SK-N-SH (cell line): Measurements from ENCODE around the gene CDH23. TPM values are rescaled to one million over a fixed set of nuclear protein-coding genes. Genes with fewer than 3 reads are reported as not detected.

Experiments used
- CTCF ChIA-PET: fragments of 300-600, 350-600 bp; formaldehyde crosslinking; extraction: SDS; loops from one replicate; lab custom pipeline; 2021; lab: Yijun Ruan, JAX
- POLR2A ChIA-PET: fragments of 350-600 bp; sonication (Branson Sonifier 250); formaldehyde crosslinking; extraction: SDS; loops from one replicate; lab custom pipeline; 2020; ENCODE audit warnings: antibody characterized with exemption, inconsistent platforms; lab: Yijun Ruan, JAX
- DNase-seq: peaks from one replicate; pipeline ENCODE4 v3.0.0; 2012
- H2AFZ ChIP-seq: fragments of 200-600 bp; sonication (generic); 2 replicates; pipeline ENCODE4 v1.8.1; 2016; ENCODE audit warnings: antibody characterized with exemption, mild to moderate bottlenecking, low read depth
- H3F3A ChIP-seq: fragments of 200-600 bp; sonication (generic); replicated peaks from 2 replicates; pipeline ENCODE3; 2016; ENCODE audit warnings: antibody characterized with exemption, mild to moderate bottlenecking; ENCODE audit not compliant: insufficient read depth
- H3K27ac ChIP-seq, 2 experiments: fragments of 200-500 bp in 1 of 2; fragments of 200-600 bp in 1 of 2; sonication (Bioruptor generic) in 1 of 2; sonication (generic), shearing (Covaris generic) in 1 of 2; 2 replicates each; pipeline versions ENCODE4 v1.5.1 to v1.6.1; 2014 to 2016; ENCODE audit warnings: low read depth in 2 of 2, inconsistent platforms in 1 of 2, low read length in 1 of 2, mild to moderate bottlenecking in 1 of 2, mixed read lengths in 1 of 2
- H3K27me3 ChIP-seq: fragments of 200-600 bp; sonication (generic), shearing (Covaris generic); 2 replicates; pipeline ENCODE4 v1.6.1; 2016; ENCODE audit warnings: mixed run types; ENCODE audit not compliant: insufficient read depth
- H3K36me3 ChIP-seq, 2 experiments: fragments of 200-500 bp in 1 of 2; fragments of 200-600 bp in 1 of 2; sonication (Bioruptor generic) in 1 of 2; sonication (generic) in 1 of 2; replicated peaks in 1 of 2; 2 replicates each; pipeline versions ENCODE3 to v1.5.1; 2014 to 2016; ENCODE audit warnings: low read length in 1 of 2, mild to moderate bottlenecking in 1 of 2; ENCODE audit not compliant: insufficient read depth in 2 of 2, control insufficient read depth in 1 of 2
- H3K4me1 ChIP-seq, 2 experiments: fragments of 200-500 bp in 1 of 2; fragments of 200-600 bp in 1 of 2; sonication (Bioruptor generic) in 1 of 2; sonication (generic), shearing (Covaris generic) in 1 of 2; 2 replicates each; pipeline versions ENCODE4 v1.5.1 to v1.6.1; 2014 to 2016; ENCODE audit warnings: low read depth in 1 of 2, low read length in 1 of 2, mixed run types in 1 of 2; ENCODE audit not compliant: insufficient read depth in 2 of 2, control insufficient read depth in 1 of 2
- H3K4me2 ChIP-seq: fragments of 200-600 bp; sonication (generic), shearing (Covaris generic); 2 replicates; pipeline ENCODE4 v1.6.1; 2017; ENCODE audit warnings: mixed run types
- H3K4me3 ChIP-seq, 2 experiments: fragments of 200-500 bp in 1 of 2; fragments of 200-600 bp in 1 of 2; sonication (Bioruptor generic) in 1 of 2; sonication (generic), shearing (Covaris generic) in 1 of 2; 2 replicates each; pipeline versions ENCODE4 v1.5.1 to v1.8.1; 2014 to 2016; ENCODE audit warnings: low read depth in 2 of 2, inconsistent platforms in 1 of 2, low read length in 1 of 2, mild to moderate bottlenecking in 1 of 2, mixed read lengths in 1 of 2, moderate library complexity in 1 of 2
- H3K79me2 ChIP-seq: fragments of 200-600 bp; sonication (generic); 2 replicates; pipeline ENCODE4 v1.8.1; 2017; ENCODE audit warnings: mild to moderate bottlenecking; ENCODE audit not compliant: insufficient read depth
- H3K9ac ChIP-seq: fragments of 200-600 bp; sonication (generic); 2 replicates; pipeline ENCODE4 v1.6.1; 2017; ENCODE audit warnings: mixed run types
- H3K9me2 ChIP-seq: fragments of 200-600 bp; sonication (generic); 2 replicates; pipeline ENCODE4 v1.6.1; 2017; ENCODE audit warnings: mixed run types
- H3K9me3 ChIP-seq: fragments of 200-600 bp; sonication (generic); 2 replicates; pipeline ENCODE4 v1.6.1; 2017; ENCODE audit warnings: mixed run types, mild to moderate bottlenecking, moderate library complexity
- H4K20me1 ChIP-seq: fragments of 200-600 bp; sonication (generic); 2 replicates; pipeline ENCODE4 v1.6.1; 2017; ENCODE audit warnings: mild to moderate bottlenecking, mixed run types; ENCODE audit not compliant: insufficient read depth
- CHD2 ChIP-seq: fragments of 150-350 bp; IDR thresholded peaks from 2 replicates; pipeline ENCODE4 v1.6.1; 2018; ENCODE audit warnings: low read length; ENCODE audit not compliant: partially characterized antibody
- JUND ChIP-seq: IDR thresholded peaks from 2 replicates; pipeline ENCODE4 v1.4.0; 2012
- NRF1 ChIP-seq: IDR thresholded peaks from 2 replicates; pipeline ENCODE4 v1.6.1; 2012; ENCODE audit warnings: low read depth, mild to moderate bottlenecking, low read length
- PBX3 ChIP-seq: IDR thresholded peaks from 2 replicates; pipeline ENCODE4; 2012
- RAD21 ChIP-seq: IDR thresholded peaks from 2 replicates; pipeline ENCODE4 v1.6.1; 2012; ENCODE audit warnings: mild to moderate bottlenecking, low read length
- TCF12 ChIP-seq: IDR thresholded peaks from 2 replicates; pipeline ENCODE4 v1.4.0; 2012
- YY1 ChIP-seq: IDR thresholded peaks from 2 replicates; pipeline ENCODE4 v1.4.0; 2012; ENCODE audit warnings: low read depth, mild to moderate bottlenecking
- WGBS: methylation state at CpG from one replicate; pipeline ENCODE4 v1.1.6; 2017; ENCODE audit warnings: low lambda C conversion rate; 5-methylcytosine and 5-hydroxymethylcytosine counted together
- polyA plus RNA-seq, 3 experiments: library from polyadenylated mRNA; depleted of rRNA; stranded (reverse); fragments of >200 nt; gene quantifications; 2 replicates each; pipeline ENCODE4 v1.2.3, GENCODE V29; 2012
- TF ChIP-seq, protein P1 (sequence below): fragments of 200-600 bp; sonication (generic); IDR thresholded peaks from 2 replicates; pipeline ENCODE4 v1.6.1; 2017; ENCODE audit warnings: antibody characterized with exemption, mild to moderate bottlenecking, moderate library complexity
- TF ChIP-seq, protein P2 (sequence below): fragments of 150-350 bp; IDR thresholded peaks from 2 replicates; pipeline ENCODE4 v1.6.1; 2017; ENCODE audit warnings: antibody characterized with exemption, low read length, low read depth, borderline replicate concordance
- TF ChIP-seq, protein P3 (sequence below): IDR thresholded peaks from 2 replicates; pipeline ENCODE4 v1.4.0; 2012; ENCODE audit warnings: low read depth, borderline replicate concordance
- TF ChIP-seq, protein P4 (sequence below): IDR thresholded peaks from 2 replicates; pipeline ENCODE4 v1.4.0; 2012; ENCODE audit warnings: low read depth

CDH23 gene
- polyA plus RNA-seq, 1 of the 3 experiments (the other 2 are of a cell fraction), result 0.03 TPM

DNA sequence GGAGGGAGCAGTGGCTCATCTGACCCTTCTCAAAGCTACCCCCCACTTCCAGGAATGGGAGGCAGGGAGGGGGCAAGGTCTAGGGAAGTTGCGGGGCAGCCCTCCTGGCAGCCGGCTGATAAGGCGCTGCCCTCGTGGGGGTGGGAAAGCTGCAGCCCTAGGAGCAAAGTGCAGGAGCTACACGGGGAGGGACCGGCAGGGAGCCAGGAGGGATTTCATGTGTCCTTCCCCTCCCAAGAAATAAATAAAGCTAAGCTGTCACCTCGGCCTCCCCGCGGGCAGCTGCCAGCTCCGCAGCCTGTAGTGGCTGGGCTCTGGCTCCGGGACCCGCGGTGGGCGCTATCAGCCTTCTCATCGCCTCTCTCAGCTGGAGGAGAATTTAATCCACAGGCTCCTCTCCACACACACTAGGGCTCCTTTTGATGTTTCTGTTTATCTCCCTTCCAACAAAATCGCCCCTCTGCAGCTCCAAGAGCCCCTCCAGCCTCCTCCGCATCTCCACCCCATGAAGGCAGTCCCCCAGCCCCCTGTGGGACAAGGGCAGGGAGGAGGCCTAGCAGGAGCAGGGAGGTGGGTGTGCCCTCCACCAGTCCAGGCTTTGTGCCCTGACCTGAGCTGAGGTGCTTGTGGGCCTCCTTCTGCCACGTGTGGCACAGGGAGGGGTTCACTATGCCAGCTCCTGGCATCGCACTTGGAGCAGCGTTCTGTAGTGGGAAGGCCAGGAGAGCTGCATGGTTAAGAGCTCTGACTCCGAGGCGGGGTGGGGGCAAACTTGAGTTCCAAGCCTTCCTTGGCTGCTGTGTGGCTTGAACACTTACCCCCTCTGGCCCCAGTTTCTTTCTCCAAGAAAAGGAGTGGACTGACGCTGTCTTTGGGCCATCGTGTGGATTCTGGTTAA, 242.4 kb downstream of the CDH23 start:
- Histone ChIP-seq H3K9me2 (no peaks in the 10 kb centered on the region), H3K79me2 (no peaks in the 10 kb centered on the region), H2AFZ (no peak overlapping the region), H3K9me3 (no peaks in the 10 kb centered on the region)
- TF ChIP-seq, protein P1, sequence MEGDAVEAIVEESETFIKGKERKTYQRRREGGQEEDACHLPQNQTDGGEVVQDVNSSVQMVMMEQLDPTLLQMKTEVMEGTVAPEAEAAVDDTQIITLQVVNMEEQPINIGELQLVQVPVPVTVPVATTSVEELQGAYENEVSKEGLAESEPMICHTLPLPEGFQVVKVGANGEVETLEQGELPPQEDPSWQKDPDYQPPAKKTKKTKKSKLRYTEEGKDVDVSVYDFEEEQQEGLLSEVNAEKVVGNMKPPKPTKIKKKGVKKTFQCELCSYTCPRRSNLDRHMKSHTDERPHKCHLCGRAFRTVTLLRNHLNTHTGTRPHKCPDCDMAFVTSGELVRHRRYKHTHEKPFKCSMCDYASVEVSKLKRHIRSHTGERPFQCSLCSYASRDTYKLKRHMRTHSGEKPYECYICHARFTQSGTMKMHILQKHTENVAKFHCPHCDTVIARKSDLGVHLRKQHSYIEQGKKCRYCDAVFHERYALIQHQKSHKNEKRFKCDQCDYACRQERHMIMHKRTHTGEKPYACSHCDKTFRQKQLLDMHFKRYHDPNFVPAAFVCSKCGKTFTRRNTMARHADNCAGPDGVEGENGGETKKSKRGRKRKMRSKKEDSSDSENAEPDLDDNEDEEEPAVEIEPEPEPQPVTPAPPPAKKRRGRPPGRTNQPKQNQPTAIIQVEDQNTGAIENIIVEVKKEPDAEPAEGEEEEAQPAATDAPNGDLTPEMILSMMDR, result no peak
- TF ChIP-seq PBX3 (no peak), CHD2 (no peak), YY1 (no peak)
- TF ChIP-seq, all 33 proteins: peak for 0
- Histone ChIP-seq H3K27me3 (no peaks in the 10 kb centered on the region; the same call in 1 of the 2 replicates), H3F3A (no peaks in the 10 kb centered on the region), H3K27ac (no peak overlapping the region), H3K36me3 (no peaks in the 10 kb centered on the region), H3K4me2 (no peak overlapping the region), H3K4me1 (peaks cover 0 to 6% of the 10 kb centered on the region in 2 experiments; a peak in 1 of 4 replicates), H3K9ac (no peak overlapping the region), H4K20me1 (no peaks in the 10 kb centered on the region), H3K4me3 (no peak overlapping the region)
- ChIA-PET POLR2A (no interaction called here), CTCF (interaction anchor here (0.7 to 3.0 kb wide), 10 partner anchors 13 to 255 kb away, joined by 3 to 11 read pairs (median 4); partner anchors contain the start of gene VSIR)
- 78% methylated on average over 17 of the region's 24 CpGs for WGBS
- no peak for DNase-seq

GRCh38 chr10:71640607-71641006, 243.9 kb downstream of the CDH23 start:
- Histone ChIP-seq H3K27me3 (no peaks in the 10 kb centered on the region; the same call in 1 of the 2 replicates), H3K9ac (no peak overlapping the region), H3K4me1 (peaks cover 0 to 2% of the 10 kb centered on the region in 2 experiments; a peak in 1 of 4 replicates), H3K4me3 (no peak overlapping the region), H3K79me2 (no peaks in the 10 kb centered on the region), H3K4me2 (no peak overlapping the region), H3K9me3 (no peaks in the 10 kb centered on the region), H3K27ac (no peak overlapping the region), H3K36me3 (no peaks in the 10 kb centered on the region), H3K9me2 (no peaks in the 10 kb centered on the region), H4K20me1 (no peaks in the 10 kb centered on the region), H3F3A (no peaks in the 10 kb centered on the region), H2AFZ (no peak overlapping the region)
- ChIA-PET POLR2A (no interaction called here), CTCF (interaction anchor here (0.8 to 3.0 kb wide), 5 partner anchors 29 to 245 kb away, joined by 3 to 11 read pairs (median 4); partner anchors contain the start of gene VSIR)
- TF ChIP-seq, protein P2, sequence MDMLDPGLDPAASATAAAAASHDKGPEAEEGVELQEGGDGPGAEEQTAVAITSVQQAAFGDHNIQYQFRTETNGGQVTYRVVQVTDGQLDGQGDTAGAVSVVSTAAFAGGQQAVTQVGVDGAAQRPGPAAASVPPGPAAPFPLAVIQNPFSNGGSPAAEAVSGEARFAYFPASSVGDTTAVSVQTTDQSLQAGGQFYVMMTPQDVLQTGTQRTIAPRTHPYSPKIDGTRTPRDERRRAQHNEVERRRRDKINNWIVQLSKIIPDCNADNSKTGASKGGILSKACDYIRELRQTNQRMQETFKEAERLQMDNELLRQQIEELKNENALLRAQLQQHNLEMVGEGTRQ, result no peak
- TF ChIP-seq, protein P3, sequence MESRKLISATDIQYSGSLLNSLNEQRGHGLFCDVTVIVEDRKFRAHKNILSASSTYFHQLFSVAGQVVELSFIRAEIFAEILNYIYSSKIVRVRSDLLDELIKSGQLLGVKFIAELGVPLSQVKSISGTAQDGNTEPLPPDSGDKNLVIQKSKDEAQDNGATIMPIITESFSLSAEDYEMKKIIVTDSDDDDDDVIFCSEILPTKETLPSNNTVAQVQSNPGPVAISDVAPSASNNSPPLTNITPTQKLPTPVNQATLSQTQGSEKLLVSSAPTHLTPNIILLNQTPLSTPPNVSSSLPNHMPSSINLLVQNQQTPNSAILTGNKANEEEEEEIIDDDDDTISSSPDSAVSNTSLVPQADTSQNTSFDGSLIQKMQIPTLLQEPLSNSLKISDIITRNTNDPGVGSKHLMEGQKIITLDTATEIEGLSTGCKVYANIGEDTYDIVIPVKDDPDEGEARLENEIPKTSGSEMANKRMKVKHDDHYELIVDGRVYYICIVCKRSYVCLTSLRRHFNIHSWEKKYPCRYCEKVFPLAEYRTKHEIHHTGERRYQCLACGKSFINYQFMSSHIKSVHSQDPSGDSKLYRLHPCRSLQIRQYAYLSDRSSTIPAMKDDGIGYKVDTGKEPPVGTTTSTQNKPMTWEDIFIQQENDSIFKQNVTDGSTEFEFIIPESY, result no peak
- TF ChIP-seq TCF12 (no peak), RAD21 (no peak), JUND (no peak), NRF1 (no peak)
- TF ChIP-seq, protein P4, sequence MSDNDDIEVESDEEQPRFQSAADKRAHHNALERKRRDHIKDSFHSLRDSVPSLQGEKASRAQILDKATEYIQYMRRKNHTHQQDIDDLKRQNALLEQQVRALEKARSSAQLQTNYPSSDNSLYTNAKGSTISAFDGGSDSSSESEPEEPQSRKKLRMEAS, result no peak
- WGBS, result 66% methylated on average over 9 of the region's 9 CpGs
- no peak for DNase-seq
